Activated B cell treated with CpG ODN at 0.5 μM for 24 hours (primary cell): Measurements from ENCODE around the gene SYNE1. TPM values are rescaled to one million over a fixed set of nuclear protein-coding genes. Genes with fewer than 3 reads are reported as not detected.

Experiments
- ATAC-seq: fragments of 200-7000 bp; cut with Tn5 transposase; one replicate; pipeline ENCODE4 v1.10.0; 2021; ENCODE audit warnings: low read depth, mild to moderate bottlenecking, moderate library complexity
- CTCF ChIA-PET: fragments of 350-600 bp; sonication (Branson Sonifier 250); formaldehyde crosslinking; loops from one replicate; lab custom pipeline; 2021; ENCODE audit warnings: antibody characterized with exemption; lab: Charles Lee
- POLR2A ChIA-PET: fragments of 350-600 bp; sonication (Branson Sonifier 250); formaldehyde crosslinking; loops from one replicate; lab custom pipeline; 2021; ENCODE audit warnings: antibody characterized with exemption; lab: Charles Lee
- DNase-seq: peaks from one replicate; pipeline ENCODE4 v3.0.0; 2022
- H3K27ac Mint-ChIP-seq: one replicate; pipeline ENCODE4 v1.8.0; 2020; ENCODE audit warnings: mixed read lengths
- H3K27me3 Mint-ChIP-seq: one replicate; pipeline ENCODE4 v1.8.0; 2021; ENCODE audit warnings: mixed read lengths
- H3K36me3 Mint-ChIP-seq: one replicate; pipeline ENCODE4 v1.8.0; 2021; ENCODE audit warnings: low read depth, mixed read lengths
- H3K4me1 Mint-ChIP-seq: one replicate; pipeline ENCODE4 v1.8.0; 2021; ENCODE audit warnings: mixed read lengths
- H3K4me3 Mint-ChIP-seq: one replicate; pipeline ENCODE4 v1.8.0; 2020; ENCODE audit warnings: mild to moderate bottlenecking, mixed read lengths
- H3K9me3 Mint-ChIP-seq: one replicate; pipeline ENCODE4 v1.8.0; 2020; ENCODE audit warnings: mixed read lengths
- intact Hi-C: fragments of 100-400 bp; cut with micrococcal nuclease; formaldehyde crosslinking; loops from one replicate; pipeline ENCODE4 v1.15.1; 2024
- total RNA-seq: library from RNA; stranded (reverse); gene quantifications from 2 replicates; pipeline ENCODE4 v1.2.3, GENCODE V29; 2022
- TF ChIP-seq, protein P1 (sequence below): fragments of 200-600 bp; IDR thresholded peaks from one replicate; pipeline ENCODE4 v1.8.0; 2022; ENCODE audit warnings: antibody characterized with exemption, mild to moderate bottlenecking

SYNE1 gene
- total RNA-seq, 1 donor from 2014 or later = 74.9 TPM

DNA sequence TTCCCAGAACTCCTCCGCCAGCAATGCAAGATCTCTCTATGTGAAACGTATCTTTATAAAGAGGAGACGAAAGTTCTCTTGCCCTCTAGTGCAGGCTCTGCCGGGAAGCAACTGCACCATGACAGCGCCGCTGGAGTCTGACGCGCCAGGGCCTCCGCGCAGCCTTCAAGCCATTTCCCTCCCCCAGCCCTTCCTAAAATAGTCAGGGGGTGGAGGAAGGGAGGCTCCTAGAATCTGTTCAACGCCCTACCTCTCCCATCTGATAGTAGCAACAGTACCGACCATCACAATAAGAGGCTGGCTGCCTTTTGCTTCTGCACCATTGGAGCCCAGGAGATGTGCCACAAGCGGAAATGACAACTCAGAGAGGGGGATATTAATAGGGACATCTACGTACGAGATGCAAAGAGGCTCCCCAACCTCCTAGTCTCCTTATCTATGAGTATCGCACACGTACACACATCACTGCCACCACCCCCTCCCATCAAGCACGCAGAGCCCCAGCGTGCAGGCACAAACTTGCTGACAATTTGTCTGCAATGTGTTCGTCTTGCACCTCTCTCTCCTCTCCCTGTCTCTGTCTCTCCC is 1.0 kb downstream of the SYNE1 start:
- CTCF ChIA-PET = no interaction called here
- Mint-ChIP-seq H3K27ac (no peak overlapping the region), H3K4me3 (peak overlapping the region; percentile 69), H3K27me3 (peaks cover 25% of the 10 kb centered on the region), H3K9me3 (no peaks in the 10 kb centered on the region), H3K4me1 (peaks cover 16% of the 10 kb centered on the region), H3K36me3 (no peaks in the 10 kb centered on the region)
- POLR2A ChIA-PET = no interaction called here
- intact Hi-C loops = no loop called here
- TF ChIP-seq, protein P1, sequence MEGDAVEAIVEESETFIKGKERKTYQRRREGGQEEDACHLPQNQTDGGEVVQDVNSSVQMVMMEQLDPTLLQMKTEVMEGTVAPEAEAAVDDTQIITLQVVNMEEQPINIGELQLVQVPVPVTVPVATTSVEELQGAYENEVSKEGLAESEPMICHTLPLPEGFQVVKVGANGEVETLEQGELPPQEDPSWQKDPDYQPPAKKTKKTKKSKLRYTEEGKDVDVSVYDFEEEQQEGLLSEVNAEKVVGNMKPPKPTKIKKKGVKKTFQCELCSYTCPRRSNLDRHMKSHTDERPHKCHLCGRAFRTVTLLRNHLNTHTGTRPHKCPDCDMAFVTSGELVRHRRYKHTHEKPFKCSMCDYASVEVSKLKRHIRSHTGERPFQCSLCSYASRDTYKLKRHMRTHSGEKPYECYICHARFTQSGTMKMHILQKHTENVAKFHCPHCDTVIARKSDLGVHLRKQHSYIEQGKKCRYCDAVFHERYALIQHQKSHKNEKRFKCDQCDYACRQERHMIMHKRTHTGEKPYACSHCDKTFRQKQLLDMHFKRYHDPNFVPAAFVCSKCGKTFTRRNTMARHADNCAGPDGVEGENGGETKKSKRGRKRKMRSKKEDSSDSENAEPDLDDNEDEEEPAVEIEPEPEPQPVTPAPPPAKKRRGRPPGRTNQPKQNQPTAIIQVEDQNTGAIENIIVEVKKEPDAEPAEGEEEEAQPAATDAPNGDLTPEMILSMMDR = no peak
- DNase-seq (no peak), ATAC-seq (no peak)

DNA sequence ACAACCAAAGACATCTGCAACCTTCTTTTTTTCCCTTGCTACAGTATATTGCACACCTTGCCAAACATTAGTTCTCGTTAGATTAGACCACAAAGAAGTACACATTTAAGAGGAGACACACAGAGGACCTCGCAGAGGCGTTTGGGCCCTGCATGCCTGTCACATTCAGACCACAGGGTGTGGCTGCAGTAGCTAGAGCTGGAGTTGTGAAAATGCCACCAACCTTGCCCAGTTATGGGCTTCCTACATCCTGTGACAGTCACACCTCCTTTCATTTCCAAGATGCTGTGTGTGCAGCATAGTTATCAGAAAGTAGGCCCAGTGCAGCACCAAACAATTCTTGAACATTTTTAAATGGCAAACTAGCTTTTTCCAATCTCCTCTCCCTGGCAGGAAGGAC is 2.4 kb downstream of the SYNE1 start:
- ChIA-PET POLR2A (no interaction called here), CTCF (no interaction called here)
- DNase-seq (no peak), ATAC-seq (no peak)
- intact Hi-C loops = no loop called here
- H3K27ac Mint-ChIP-seq = no peak overlapping the region
- H3K4me1 Mint-ChIP-seq = peaks cover 16% of the 10 kb centered on the region
- H3K4me3 Mint-ChIP-seq = no peak overlapping the region
- H3K9me3 Mint-ChIP-seq = no peaks in the 10 kb centered on the region
- TF ChIP-seq, protein P1 = no peak
- H3K36me3 Mint-ChIP-seq = no peaks in the 10 kb centered on the region
- peaks cover 25% of the 10 kb centered on the region for H3K27me3 Mint-ChIP-seq

DNA sequence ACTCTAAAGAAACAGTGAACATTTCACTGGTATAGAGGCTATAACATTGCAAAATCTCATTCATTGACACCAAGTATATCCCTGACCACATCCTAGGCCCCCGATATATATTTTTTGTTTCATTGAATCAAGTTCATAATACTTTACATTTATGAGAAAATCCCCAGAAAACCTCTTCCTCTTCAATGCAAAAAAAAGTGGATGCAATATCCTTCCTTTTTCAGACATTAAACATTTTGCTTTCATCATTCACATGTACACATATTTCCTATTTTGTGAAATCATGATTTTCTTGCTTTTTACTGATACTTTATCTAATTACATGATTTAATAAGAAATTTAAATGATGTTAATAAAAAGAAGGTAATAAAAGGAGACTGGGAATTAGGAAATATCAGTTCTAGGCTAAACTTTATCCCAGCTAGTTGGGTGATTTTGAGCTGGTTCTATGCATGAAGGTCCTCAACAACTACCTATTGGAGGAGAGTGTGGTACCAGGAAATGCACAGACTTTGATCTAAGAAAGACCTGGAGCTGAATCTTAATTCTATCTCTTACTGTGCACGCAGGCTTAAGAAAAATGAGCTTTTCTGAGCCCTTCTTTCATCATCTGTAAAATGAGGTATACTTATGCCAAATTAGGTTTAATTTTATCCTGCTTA is 4.9 kb downstream of the SYNE1 start:
- no peak for DNase-seq
- Mint-ChIP-seq H3K27ac (no peak overlapping the region), H3K36me3 (no peaks in the 10 kb centered on the region), H3K4me1 (peaks cover 13% of the 10 kb centered on the region), H3K9me3 (no peaks in the 10 kb centered on the region), H3K4me3 (no peak overlapping the region), H3K27me3 (peaks cover 16% of the 10 kb centered on the region)
- intact Hi-C loops = no loop called here
- no peak for ATAC-seq
- TF ChIP-seq, protein P1 = no peak
- POLR2A ChIA-PET = no interaction called here
- CTCF ChIA-PET = no interaction called here

DNA sequence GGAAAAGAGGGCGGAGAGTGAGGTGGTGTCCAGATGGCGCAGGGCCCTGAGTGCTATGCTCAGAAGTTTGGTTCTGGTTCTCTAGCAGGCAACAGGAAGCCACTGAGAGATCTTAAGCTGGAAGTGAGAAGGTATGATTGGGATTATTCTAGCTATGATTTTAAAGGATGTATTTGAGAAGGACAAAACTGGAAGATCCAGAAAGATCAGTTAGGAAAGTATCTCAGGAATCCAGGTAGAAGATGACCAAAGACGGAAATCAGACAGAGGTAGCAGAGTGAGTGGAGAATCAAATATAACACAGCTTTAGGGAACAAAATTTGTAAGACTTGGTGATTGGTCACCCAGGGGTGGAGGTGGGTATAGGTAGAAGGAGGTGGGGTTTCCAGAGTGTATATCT is 5.8 kb downstream of the SYNE1 start:
- ATAC-seq (no peak), DNase-seq (no peak)
- peaks cover 8% of the 10 kb centered on the region for H3K4me1 Mint-ChIP-seq
- H3K36me3 Mint-ChIP-seq = no peaks in the 10 kb centered on the region
- TF ChIP-seq, protein P1 = no peak
- no peaks in the 10 kb centered on the region for H3K9me3 Mint-ChIP-seq
- peaks cover 13% of the 10 kb centered on the region for H3K27me3 Mint-ChIP-seq
- H3K4me3 Mint-ChIP-seq = no peak overlapping the region
- intact Hi-C loops = no loop called here
- ChIA-PET CTCF (interaction anchor here (0.7 kb wide), 1 partner anchor 63 kb away, joined by 4 read pairs; no protein-coding TSS in a partner anchor), POLR2A (no interaction called here)
- H3K27ac Mint-ChIP-seq = no peak overlapping the region

DNA sequence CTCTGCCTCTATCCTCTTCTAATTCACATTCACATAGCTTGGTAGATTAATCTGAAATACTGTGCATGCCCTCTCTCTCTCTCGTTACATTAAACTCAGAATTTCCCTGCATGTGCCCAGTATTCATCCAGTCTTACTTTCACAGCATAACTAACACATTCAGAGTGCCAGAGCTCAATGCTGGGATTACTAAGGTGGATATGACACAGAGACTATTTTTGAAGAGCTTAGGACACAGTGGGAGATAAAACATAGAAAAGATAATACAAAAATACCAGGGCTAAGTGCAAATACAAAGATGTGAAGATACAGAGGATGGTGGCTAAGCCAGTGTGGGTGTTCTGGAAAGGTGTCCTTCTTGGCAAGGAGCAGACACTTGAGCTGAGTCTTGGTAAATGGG is 6.3 kb downstream of the SYNE1 start:
- Mint-ChIP-seq H3K36me3 (no peaks in the 10 kb centered on the region), H3K27me3 (peaks cover 8% of the 10 kb centered on the region), H3K9me3 (no peaks in the 10 kb centered on the region), H3K27ac (no peak overlapping the region), H3K4me1 (peaks cover 3% of the 10 kb centered on the region), H3K4me3 (no peak overlapping the region)
- intact Hi-C loops = no loop called here
- ATAC-seq (no peak), DNase-seq (no peak)
- ChIA-PET CTCF (interaction anchor here (0.7 kb wide), 1 partner anchor 64 kb away, joined by 4 read pairs; no protein-coding TSS in a partner anchor), POLR2A (no interaction called here)
- TF ChIP-seq, protein P1 = no peak
